ENCODE results near the gene FMO4. TPM values are rescaled to one million over a fixed set of nuclear protein-coding genes. Genes with fewer than 3 reads are reported as not detected.

FMO4 gene
- total and polyA plus RNA-seq, 9 of the 15 experiments (the other 6 are each of a cell fraction or from before 2014, with no cell fraction given): 0.25 to 1.1 (median 0.54) TPM; not detected in 2

DNA sequence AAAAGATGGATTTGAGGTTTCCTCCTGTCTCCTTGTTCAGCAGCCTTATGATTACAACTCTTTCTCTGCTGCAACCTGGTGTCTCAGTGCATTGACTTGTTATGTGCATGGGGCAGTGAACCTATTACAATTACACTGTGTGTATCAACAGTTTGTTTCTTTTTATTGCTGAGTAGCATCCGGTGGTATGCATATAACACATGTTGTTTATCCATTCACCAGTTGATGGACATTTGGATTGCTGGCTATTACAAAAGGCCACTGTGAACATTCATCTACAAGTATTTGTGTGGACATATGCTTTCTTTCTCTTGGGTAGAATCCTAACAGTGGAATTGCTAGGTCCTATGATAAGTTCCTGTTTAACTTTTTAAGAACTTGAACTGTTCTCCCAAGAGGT is 65.9 kb downstream of the FMO4 start:
- POLR2A ChIA-PET: no interaction called here
- BruUV-seq (replicated peaks): no TSS peak
- H3K4me1 ChIP-seq (replicated peaks in 1 of 2; ENCODE audit: control insufficient read depth in 2 of 2, insufficient read depth in 2 of 2, low read length in 2 of 2): no peaks in the 10 kb centered on the region
- DNase-seq (ENCODE audit: extremely low read depth in 1 of 4, low spot score in 3 of 4): no peak
- no peak overlapping the region for H2AFZ ChIP-seq (ENCODE audit: low read depth, low read length)
- no peaks in the 10 kb centered on the region for H3K9me1 ChIP-seq (ENCODE audit: control insufficient read depth, insufficient read depth, low read length)
- H4K20me1 ChIP-seq (replicated peaks; ENCODE audit: control insufficient read depth, insufficient read depth, low read length): no peaks in the 10 kb centered on the region
- ATAC-seq: no peak
- H3K27me3 ChIP-seq (ENCODE audit: control insufficient read depth in 2 of 2, insufficient read depth in 2 of 2, low read length in 2 of 2): no peaks in the 10 kb centered on the region
- H3K79me2 ChIP-seq (ENCODE audit: control insufficient read depth, insufficient read depth, low read length): no peaks in the 10 kb centered on the region
- intact Hi-C loops (cut with micrococcal nuclease): no loop called here
- 0% methylated on average over 1 of the region's 1 CpG for WGBS (ENCODE audit: insufficient coverage, low coverage, missing lambda C conversion rate)
- TF ChIP-seq THRB (CRISPR knock-in tag; conservative IDR thresholded peaks at IDR 0.05) (no peak), GTF2E2 (tag; IDR thresholded peaks at IDR 0.05) (no peak), USF1 (CRISPR knock-in tag; IDR thresholded peaks at IDR 0.05) (no peak), NFYB (IDR thresholded peaks at IDR 0.05; ENCODE audit: extremely low read depth, insufficient read length) (no peak), PHTF2 (CRISPR knock-in tag; IDR thresholded peaks at IDR 0.05) (no peak), ZNF232 (CRISPR knock-in tag; IDR thresholded peaks at IDR 0.05) (no peak), HDGF (IDR thresholded peaks at IDR 0.05) (no peak)
- H3K9ac ChIP-seq (ENCODE audit: insufficient read depth in 1 of 2, low read depth in 2 of 2, low read length in 2 of 2): no peak overlapping the region
- H3K4me3 ChIP-seq: no peak overlapping the region
- no peaks in the 10 kb centered on the region for H3K36me3 ChIP-seq (ENCODE audit: control insufficient read depth, insufficient read depth, low read length)
- no peaks in the 10 kb centered on the region for H3K9me3 ChIP-seq (replicated peaks; ENCODE audit: control insufficient read depth, insufficient read depth, low read depth, low read length)
- no peak overlapping the region for H3K4me2 ChIP-seq (ENCODE audit: insufficient read depth, low read length)
- no peak overlapping the region for H3K27ac ChIP-seq (ENCODE audit: extremely low read depth, low read depth, low read length)
- in situ Hi-C loops (cut with MboI): no loop called here
- no peak for FAIRE-seq
- CTCF ChIA-PET (ENCODE audit: low intra/inter-chr PET ratio): no interaction called here
